Embryonic facial prominence (tissue), 1 donor: Measurements from ENCODE around the gene CLEC4M.
"Not testable (repeated sequence)": the region's sequence is repeated elsewhere in the genome, so short reads cannot be mapped to it uniquely, and the experiment has no call there.

ENCODE experiments used
- DNase-seq: peaks from one replicate; pipeline ENCODE4 v3.0.0-alpha.2; 2016; ENCODE audit errors: extremely low spot score

Gene CLEC4M

DNA sequence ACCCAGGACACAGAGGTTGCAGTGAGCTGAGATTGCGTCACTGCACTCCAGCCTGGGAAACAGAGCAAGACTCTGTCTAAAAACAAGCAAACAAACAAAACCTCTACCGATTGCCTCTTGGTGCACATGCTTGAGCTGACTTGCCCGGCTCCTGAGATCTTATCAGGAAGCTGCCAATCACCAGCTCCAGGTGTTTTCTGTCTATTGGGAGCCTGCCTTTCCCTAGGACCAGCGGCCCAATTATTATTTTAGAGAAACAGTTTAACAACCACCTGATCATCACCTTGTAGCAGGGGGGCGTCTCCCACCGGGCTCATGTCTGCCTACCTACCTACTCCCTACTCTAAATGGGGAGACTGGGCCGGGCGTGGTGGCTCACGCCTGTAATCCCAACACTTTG, 10.8 kb downstream of the CLEC4M start:
- DNase-seq: no peak

DNA sequence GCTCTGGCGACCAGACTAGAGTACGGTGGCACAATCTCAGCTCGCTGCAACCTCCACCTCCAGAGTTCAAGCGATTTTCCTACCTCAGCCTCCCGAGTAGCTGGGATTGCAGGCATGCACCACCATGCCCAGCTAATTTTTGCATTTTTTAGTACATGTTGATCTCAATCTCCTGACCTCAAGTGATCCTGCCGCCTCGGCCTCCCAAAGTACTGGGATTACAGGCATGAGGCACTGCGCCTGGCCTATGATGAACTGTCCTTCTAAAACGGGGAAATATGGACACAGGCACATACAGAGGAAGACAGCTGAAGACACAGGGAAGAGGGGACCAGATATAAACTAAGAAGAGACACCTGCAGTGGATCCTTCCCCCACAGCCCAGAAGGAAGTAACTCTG, 12.7 kb downstream of the CLEC4M start:
- no peak for DNase-seq

DNA sequence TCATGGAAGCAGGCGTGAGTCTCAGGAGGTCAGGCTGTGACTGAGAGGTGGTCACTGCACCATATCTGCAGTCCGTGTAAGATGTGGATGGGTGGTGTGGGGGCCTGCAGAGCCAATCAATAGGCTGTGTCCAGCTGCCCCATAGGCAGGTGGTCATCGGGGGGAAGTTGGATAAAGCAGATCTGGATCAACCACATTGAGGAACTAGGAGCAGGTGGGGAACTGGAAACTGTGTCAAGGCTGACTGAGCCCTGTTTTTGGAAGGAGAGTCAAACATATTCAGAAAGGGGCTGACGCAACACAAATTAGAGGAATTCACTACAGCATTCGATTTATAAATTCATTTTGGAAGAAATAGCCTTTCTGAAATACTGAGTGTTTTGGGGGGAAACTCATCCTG, 15.0 kb downstream of the CLEC4M start:
- DNase-seq: no peak

DNA sequence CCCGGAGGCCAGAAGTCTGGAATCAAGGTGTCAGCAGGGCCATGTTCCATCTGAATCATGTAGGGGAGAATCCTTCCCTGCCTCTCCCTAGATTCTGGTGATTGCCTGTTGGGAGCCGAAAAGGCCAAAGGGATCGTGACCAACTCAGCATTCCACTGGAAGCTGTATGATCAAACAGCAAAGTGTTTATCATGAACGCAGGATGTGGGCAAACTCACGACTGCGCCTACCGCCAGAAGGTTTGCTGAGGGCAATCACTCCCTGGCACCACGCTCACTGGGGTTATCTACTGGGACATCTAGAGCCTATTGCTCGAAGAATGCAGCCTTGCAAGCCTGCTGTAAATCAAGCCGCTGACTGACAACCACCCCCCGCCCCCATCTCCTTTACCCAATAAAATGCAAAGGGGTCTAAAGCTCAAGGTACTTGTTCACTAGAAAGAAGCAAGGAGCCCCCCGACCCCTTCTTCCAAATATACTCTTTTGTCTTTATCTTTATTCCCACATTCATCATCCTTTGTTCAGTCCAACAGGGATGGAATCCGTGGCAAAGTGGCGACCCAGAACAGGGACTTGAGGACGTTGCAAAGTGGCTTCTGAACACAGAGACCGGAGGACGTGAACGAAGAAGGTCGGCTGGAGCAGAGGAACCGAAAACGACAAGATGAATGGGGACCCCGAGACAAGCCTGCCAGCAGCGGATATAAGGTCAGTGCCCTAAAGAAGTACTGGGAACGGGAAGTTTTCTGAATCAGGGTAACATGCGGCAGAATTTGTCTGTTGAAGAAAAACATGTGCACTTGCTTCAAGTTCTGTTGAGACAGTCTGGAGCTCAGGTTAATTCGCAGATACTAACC, 16.8 kb downstream of the CLEC4M start:
- no peak for DNase-seq

DNA sequence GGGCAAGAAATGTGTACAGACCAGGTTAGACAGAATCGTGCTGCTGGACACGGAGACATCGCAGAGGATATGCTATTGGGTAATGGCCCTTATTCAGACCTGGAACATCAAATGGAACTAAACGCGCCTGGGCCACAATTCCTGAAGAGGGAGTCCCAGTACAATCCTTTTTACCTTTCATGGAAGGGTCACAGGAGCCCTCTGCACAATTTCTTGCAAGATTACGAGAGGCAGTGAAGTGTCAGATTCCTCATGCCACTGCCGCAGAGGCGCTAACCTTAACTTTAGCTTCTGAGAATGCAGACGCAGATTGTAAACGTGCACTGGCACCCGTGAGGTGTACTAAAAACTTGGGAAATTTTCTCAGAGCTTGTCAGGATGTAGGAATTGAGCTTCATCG, 18.1 kb downstream of the CLEC4M start:
- no peak for DNase-seq

DNA sequence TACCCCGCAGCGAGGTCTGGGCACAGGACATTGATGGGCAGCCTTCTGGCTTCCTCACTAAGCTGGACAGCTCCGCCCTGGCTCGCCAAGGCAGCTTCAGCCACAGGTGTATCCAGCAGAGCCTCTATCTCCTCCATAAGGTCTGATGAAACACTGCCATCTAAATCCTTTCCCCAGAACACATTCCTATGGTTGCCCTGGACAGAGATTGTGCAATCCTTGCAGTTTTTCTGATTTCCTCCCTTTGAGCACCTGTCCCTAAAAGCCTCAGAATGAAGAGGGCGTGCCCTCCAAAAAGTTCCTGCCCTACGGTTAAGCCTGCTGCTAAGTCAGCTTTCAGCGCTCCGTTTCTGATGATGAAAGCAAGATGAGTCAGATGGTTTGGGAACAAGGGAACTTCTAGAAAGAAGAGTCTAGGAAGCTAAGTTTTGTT, 21.0 kb downstream of the CLEC4M start:
- DNase-seq: no peak

DNA sequence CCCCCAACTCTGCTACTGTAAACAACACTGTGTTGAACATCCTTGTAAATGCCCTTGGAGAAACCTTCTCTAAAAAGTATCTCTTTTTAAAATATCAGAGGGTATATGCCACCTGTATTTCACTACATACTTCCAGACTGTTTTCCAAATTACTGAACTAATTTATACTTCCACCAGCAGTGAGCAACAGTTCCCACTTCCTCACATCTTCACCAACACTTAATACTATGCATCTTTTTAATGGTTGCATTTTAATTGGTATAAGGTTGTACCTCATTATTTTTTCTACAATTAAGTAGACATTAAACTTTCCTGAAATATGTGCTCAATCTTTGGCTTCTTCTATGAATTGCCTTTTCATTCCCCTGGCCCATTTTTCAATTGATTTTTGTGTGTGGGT, 21.8 kb downstream of the CLEC4M start:
- no peak for DNase-seq

DNA sequence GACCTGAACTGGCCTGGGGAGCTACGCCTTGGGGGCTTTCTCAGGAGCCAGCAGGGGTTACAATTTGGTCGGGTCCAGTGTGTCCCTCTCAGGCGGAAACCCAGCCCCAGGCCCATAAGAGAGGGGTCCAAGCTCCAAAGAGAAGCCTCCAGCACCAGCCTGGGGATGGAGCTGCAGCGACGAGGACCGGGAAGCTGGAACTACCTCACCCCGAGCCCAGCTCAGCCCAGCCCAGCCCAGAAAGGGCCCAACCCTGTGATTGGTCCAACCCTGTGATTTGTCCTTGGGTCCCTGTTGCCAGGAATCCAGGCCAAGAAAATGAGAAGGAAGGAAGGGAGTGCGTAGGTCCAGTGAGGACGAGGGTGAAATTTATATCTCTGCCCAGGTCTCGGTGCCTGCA, 24.1 kb downstream of the CLEC4M start:
- no peak for DNase-seq

DNA sequence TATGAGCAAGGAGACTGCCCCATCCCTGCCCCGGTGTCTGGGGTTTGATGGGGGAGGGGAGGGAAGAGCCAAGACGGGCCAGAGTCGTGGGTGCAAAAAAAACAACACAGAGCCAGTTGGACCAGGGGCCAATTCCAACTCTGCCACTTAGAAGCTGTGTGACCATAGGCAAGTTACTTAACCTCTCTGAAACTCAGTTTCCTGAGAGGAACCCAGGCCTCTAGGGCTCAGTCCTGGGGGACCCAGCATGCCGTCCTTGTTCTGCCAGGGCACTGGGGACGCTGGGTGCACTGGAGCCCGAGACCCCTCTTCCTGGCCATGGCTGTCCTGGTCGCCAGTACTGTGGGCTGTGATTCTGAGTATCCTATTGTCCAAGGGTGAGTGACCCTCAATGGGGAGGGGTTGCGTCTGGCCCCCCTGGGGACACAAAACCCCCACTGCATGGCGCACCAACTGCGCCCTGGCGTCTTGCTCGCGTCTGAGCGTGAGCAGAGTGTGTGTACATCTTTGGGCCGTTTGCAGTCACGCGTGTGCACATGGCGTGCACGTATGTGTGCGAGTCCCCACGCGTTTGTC, 24.6 kb downstream of the CLEC4M start:
- DNase-seq: no peak

DNA sequence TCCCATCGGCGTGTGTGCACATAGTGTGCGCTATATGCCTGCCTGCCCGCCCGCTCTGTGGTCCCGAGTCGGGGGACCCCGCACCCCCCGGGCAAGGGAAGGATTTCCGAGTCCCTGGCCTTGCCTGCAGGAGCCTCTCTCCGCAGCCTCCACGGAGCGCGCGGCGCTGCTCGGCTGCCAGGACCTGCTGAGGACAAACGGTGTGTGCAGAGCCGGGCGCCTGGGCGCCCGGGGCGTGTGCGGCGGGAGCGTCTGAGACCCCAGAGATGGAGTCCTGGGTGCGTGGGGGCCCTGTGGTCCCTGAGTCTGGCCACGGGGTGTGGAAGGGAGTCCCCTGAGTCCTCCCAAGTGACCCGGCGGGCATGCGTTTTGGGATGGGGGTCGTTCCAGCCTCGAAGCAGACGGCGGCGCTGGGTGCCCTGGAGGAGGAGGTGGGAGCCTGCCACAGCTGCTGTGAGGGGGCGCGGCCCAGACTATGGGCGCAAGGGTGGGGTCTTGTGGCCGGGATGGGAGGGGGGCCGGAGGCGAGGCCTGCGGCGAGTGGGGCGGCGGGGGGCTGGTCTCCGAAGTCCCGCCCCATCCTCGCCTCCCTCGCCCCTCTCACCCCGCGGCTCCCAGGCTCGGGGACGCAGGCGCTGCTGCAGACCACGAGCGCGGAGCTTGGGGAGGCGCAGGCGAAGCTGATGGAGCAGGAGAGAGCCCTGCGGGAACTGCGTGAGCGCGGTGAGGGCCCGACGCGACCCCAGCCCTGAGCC, 25.3 kb downstream of the CLEC4M start:
- no peak for DNase-seq

DNA sequence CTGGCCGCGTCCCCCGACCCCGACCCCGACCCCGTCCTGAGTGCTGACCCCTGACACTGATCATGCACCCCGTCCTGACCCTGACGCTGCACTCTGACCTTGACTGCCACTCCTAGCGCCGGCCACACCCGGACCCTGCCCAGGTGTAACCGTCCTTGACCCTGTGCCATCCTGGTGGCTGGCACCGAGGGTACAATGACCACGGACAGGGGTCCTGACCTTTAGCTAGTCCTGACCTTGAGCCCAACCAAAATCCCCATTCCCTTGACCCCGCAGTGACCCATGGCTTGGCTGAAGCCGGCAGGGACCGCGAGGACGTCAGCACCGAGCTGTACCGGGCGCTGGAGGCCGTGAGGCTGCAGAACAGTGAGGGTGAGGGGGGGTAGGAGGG, 25.9 kb downstream of the CLEC4M start:
- DNase-seq: no peak

DNA sequence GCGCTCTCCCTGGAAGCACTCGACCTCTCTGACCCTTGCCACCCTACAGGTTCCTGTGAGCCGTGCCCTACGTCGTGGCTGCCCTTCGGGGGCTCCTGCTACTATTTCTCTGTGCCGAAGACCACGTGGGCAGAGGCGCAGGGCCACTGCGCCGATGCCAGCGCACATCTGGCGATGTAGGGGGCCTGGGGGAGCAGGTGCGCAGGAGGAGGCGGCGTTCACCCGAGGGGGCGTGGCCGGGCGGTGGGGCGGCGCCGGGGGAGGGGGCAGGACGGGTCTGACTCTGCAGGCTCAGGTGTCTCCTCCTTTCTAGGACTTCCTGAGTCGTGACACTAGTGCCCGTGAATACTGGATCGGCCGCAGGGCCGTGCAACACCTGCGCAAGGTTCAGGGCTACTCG, 26.4 kb downstream of the CLEC4M start:
- DNase-seq: no peak

DNA sequence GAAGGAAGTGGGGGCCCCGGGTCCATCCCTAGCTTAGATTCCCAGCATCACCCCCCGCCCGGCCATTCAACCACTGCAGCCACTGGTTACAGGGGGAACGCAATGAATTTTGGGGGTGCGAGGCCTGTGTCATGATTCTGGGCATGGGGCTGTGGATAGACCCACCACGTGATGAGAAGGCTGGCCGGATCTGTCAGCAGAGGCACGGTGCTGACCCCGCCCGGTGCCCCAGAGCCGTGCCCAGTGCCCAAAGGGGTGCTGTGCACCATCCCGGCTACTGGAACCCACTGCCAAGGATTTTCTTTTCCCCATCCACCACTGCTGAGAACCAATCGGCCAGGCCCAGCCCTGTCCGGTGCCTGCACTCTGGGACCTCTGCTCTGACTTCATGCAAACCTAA, 27.4 kb downstream of the CLEC4M start:
- no peak for DNase-seq

DNA sequence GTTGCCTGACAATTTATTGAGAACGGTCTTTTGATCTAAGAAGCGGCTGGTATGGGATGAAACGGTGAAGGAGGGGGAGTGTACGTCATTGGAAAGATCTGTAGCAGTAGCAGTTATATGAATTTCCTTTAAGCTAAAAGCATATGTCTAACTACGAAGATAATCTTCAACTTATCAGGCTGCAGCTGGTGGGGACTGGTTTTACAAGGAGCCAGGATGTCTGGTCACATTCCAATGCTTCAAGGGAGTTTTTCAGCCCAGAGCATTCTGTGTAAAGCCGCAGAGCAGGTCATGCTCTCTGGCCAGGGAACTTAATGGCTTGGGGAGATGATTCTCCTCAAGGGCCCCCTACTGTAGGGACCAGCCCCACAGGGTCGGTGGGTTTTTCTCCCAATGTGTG, 29.2 kb downstream of the CLEC4M start:
- no peak for DNase-seq

DNA sequence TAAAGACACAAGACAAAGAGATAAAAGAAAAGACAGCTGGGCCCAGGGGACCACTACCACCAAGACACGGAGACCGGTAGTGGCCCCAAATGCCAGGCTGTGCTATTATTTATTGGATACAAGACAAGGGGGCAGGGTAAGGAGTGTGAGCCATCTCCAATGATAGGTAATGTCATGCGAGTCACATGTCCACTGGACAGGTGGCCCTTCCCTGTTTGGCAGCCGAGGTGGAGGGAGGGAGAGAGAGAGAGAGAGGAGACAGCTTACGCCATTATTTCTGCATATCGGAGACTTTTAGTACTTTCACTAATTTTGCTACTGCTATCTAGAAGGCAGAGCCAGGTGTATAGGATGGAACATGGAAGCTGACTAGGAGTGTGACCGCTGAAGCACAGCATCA, 29.7 kb downstream of the CLEC4M start:
- not testable (repeated sequence) for DNase-seq

DNA sequence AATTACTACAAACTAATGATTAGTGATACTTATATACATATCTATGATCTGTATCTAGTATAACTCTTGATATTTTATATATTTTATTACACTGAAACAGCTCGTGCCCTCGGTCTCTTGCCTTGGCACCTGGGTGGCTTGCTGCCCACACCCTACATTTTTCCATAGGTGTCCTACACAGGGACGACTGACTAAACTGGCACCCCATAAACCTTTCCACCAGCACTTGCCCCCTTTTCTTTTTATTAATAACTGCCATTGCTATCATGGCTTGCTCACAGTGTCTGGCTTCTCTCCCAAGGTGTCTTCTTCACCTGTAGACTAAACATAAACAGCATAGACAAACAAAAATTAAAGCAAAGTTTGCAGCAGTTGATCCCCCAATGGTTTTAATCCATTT, 30.4 kb downstream of the CLEC4M start:
- no peak for DNase-seq

DNA sequence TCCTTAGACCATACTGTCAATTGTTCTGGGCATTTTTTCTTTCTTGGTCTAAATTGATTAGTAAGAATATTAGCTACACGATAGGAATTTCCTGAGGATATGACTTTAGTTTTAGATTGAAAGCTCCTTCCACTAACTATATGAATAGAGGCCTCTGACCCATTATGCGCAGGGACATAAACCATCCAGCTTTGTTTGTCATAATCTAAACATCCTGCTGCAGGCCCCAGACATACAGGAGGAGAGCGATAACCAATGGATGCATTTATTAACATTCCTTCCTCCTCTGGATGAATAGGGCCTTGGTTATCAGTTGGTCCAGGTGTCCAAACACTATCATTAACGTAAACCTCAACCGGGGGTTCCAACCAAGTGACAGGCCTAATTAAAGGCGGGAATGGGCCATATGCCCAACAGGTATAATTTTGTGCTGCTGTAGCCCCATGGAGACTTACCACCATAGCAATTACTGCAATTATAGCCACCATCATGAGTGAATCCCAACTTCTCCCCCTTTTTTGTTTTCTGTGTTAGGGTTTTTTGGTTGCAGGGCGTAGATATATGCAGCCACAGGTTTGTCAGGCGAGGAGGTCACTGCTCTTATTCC, 32.6 kb downstream of the CLEC4M start:
- no peak for DNase-seq

DNA sequence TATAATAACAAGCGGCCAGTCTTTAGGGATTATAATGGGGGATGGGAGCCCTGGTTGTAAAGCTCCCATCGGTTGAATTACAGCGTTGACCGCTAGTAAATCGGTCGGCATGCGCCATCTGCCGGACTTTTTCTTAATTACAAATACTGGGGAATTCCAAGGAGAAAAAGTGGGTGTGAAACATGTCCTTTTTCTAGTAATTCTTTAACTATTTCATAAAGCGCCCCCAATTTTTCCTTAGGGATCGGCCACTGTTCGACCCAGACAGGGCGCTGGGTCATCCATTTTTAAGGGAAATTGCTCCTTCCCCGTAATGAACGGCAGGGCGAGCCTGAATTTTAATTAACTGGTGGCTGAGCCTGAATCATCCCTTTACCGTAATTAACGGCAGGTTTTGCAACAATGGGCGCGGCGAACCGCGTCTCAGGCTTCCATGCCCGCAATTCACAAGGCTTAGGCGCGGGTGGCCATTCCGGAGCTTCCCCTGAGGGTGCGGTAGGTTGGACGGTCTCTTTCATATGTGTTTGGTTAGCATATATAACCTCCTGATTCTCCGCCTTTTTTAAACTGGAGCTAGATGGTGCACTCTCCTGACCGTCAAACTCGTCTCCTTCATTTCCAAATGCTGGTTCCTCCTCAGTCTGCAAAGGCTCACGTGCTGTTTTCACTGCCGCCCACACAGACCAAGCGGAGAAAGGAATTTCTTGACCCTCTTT, 36.8 kb downstream of the CLEC4M start:
- DNase-seq: no peak

DNA sequence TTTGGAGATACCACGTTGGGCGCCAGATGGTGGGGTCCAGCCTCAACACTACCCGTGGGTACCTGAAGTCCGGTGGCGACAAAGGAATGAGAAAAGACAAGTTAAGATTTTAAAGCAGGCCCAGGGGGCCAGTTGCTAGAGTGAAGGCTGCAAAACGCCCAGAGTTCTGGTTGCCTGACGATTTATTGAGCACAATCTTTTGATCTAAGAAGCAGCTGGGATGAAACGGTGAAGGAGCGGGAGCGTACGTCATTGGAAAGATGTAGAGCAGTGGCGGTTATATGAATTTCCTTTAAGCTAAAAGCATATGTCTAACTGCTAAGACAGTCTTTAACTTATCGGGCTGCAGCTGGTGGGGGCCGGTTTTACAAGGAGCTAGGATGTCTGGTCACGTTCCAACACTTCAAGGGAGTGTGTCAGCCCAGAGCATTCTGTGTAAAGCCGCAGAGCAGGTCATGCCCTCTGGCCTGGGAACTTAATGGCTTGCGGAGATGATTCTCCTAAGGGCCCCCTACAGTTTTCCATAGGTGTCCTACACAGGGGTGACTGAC, 38.1 kb downstream of the CLEC4M start:
- no peak for DNase-seq

DNA sequence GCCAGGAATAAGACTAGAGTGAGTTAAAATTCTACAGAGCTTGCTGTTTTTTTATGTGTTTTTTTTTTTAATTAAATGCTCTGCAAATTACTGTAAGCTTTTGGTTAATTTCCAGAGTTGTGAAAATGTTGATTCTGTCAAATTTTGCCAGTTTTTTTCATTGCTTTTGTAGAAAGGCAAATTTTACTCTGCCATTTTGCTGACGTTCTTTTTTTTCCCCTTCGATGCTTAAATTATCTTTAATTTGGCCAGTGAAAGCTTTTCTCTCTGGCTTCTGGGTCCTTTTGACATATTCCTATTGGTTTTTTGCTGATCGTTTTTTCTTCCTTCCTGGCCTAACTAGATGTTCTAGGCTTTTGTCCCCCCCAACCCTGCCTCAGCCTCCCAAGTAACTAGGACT, 43.2 kb downstream of the CLEC4M start:
- DNase-seq: no peak

DNA sequence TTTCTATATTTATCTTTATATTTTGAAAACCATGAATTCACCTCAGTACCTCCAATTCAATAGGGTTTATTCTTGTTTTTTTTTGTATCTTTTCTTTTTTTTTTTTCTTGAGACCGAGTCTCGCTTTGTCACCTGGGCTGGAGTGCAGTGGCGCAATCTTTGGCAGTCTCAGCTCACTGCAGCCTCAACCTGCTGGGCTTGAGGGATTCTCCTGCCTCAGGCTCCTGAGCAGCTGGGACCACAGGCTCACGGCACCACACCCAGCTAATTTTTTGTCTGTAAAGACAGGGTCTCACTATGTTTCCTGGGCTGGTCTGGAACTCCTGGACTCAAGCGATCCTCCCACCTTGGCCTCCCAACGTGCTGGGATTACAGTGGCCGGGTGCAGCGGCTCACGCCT, 43.8 kb downstream of the CLEC4M start:
- DNase-seq: no peak

DNA sequence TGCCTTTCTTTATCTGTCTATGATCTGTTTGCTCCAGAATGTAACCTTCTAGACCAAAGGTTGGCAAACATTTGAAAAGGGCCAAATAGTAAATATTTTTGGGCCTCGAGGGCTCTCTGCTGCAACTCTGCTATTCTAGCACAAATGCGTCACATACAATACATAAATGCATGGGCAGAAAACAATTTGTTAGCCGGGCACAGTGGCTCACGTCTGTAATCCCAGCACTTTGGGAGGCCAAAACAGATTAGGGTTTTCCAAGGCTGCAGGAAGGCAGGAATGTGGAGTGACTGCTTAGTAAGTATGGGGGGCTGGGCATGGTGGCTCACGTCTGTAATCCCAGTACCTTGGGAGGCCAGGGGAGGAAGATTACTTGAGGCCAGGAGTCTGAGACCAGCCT, 45.1 kb downstream of the CLEC4M start:
- no peak for DNase-seq
